Tibial nerve (tissue), 3 donors: ENCODE data around the gene CDH12.

Experiments
- CTCF ChIP-seq, 5 experiments: fragments of 200-600 bp in 3 of 5; fragments of 450-650 bp in 2 of 5; sonication (generic) in 3 of 5; IDR thresholded peaks; one replicate each; pipeline ENCODE4 v1.5.1; 2016 to 2019; ENCODE audit warnings: antibody characterized with exemption in 5 of 5, mild to moderate bottlenecking in 3 of 5, moderate library complexity in 2 of 5
- POLR2A ChIP-seq, 2 donors: fragments of 450-650 bp; IDR thresholded peaks; one replicate each; pipeline ENCODE4 v1.6.1; 2017; ENCODE audit warnings: antibody characterized with exemption in 2 of 2, mild to moderate bottlenecking in 2 of 2, moderate library complexity in 2 of 2

DNA sequence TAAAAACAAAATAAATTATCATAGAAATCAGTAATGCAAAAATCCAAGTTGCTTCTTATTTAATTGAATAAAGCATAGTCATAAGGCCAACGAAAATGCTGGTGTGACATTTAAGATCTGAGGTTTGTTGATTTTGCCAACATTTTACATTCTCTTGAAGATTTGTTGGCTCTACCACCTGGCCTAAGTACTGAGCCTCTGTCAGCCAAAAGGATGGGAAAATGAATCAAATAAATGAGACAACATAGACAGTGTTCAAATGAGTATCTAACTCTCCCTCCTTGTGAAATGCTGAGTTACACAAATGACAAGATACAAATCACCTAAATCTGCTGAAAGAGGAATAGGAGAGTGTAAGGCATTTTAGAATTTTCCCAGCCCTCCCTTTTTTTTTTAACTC is 575.0 kb downstream of the CDH12 start:
- TF ChIP-seq CTCF (IDR thresholded peaks at IDR 0.05), result no peak
- TF ChIP-seq POLR2A (IDR thresholded peaks at IDR 0.05), result no peak
